ACC112 (cell line): ENCODE data around the gene LAMA1.

Source experiments
- H2AFZ ChIP-seq: fragments of 200-600 bp; sonication (generic); one replicate; pipeline ENCODE4 v1.6.0; 2017; ENCODE audit warnings: antibody characterized with exemption, low read length; ENCODE audit not compliant: unreplicated experiment
- H3K27ac ChIP-seq: fragments of 200-600 bp; sonication (generic); 2 replicates; pipeline ENCODE4 v1.5.1; 2014; ENCODE audit warnings: low read depth, mild to moderate bottlenecking, antibody characterized with exemption, low read length, moderate library complexity
- H3K27me3 ChIP-seq: fragments of 200-600 bp; sonication (generic); 2 replicates; pipeline ENCODE4 v1.6.1; 2014; ENCODE audit warnings: mild to moderate bottlenecking, antibody characterized with exemption, low read length, moderate library complexity, mixed read lengths; ENCODE audit not compliant: insufficient read depth
- H3K36me3 ChIP-seq: fragments of 200-600 bp; sonication (generic); 2 replicates; pipeline ENCODE4 v1.6.1; 2016; ENCODE audit warnings: mild to moderate bottlenecking, antibody characterized with exemption, low read length, moderate library complexity, mixed read lengths; ENCODE audit not compliant: insufficient read depth
- H3K4me1 ChIP-seq: fragments of 200-600 bp; sonication (generic); one replicate; pipeline ENCODE4 v1.6.1; 2016; ENCODE audit warnings: low read length, mixed read lengths; ENCODE audit not compliant: insufficient read depth, unreplicated experiment, control insufficient read depth
- H3K4me3 ChIP-seq: fragments of 200-600 bp; sonication (generic); 2 replicates; pipeline ENCODE4 v1.5.1; 2014; ENCODE audit warnings: mild to moderate bottlenecking, low read depth, low read length
- H3K79me2 ChIP-seq: fragments of 200-600 bp; sonication (generic); one replicate; pipeline ENCODE4 v1.6.0; 2016; ENCODE audit warnings: low read length; ENCODE audit not compliant: control insufficient read depth, unreplicated experiment, insufficient read depth

Gene LAMA1

DNA sequence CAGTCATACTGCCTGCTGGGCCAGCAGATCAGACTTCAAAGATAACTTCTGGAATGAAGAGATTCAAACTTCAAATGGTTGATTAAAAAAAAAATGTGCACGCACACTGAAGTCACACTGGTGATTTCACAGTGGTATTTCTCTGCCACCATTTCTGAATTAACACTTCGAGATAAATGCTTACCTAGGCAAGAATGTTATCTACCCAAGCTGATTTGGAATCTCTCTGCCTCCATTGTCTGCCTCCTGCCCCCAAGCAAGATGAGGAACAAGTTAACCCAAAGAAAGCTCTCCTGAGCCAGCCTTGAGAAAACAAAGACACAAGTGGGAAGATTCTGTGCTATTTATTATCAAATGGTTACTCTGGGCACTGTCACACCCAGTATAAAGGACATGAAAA lies 6.5 kb downstream of the LAMA1 start:
- Histone ChIP-seq H3K36me3 (no peaks in the 10 kb centered on the region), H3K4me3 (no peak overlapping the region), H3K79me2 (peaks cover 48% of the 10 kb centered on the region), H3K4me1 (no peaks in the 10 kb centered on the region), H3K27me3 (no peaks in the 10 kb centered on the region), H3K27ac (no peak overlapping the region), H2AFZ (no peak overlapping the region)

DNA sequence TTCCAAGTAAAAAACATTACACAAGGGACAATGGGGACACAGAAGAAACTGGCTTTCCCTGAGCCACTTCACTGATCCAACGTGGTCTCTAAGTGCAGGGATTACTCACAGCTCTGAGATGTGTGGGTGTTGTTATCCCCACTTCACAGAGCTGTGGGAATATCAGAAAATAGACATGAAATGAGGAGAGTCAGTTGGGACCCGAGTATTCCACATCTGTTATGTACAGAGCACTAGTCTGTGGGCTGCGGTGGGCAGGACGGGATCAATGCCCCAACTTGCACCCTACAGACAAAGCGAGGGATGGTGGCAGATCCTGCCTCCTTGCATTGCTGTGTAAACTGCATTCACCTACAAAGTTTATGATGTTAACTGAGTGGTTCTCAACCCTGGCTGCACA lies 11.7 kb downstream of the LAMA1 start:
- Histone ChIP-seq H3K27me3 (no peaks in the 10 kb centered on the region), H3K4me1 (no peaks in the 10 kb centered on the region), H3K4me3 (no peak overlapping the region), H2AFZ (no peak overlapping the region), H3K79me2 (peaks cover 29% of the 10 kb centered on the region), H3K27ac (no peak overlapping the region), H3K36me3 (no peaks in the 10 kb centered on the region)

DNA sequence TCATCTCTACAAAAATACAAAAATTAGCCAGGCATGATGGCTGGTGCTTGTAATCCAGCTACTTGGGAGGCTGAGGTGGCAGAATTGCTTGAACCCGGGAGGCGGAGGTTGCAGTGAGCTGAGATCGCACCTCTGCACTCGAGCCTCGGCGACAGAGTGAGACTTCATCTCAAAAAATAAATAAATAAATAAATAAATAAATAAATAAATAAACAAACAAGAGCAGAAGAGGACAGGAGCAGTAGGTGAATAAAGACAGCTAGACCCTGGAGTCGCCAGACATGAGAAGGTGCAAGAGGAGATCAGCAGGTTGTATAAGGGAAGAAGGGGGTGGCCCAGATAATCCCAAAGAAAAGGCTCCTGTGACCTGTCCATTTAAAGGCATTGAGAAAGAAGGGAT lies 12.3 kb downstream of the LAMA1 start:
- H3K36me3 ChIP-seq, result no peaks in the 10 kb centered on the region
- H3K27ac ChIP-seq, result no peak overlapping the region
- H3K27me3 ChIP-seq, result no peaks in the 10 kb centered on the region
- H3K79me2 ChIP-seq, result peaks cover 30% of the 10 kb centered on the region
- H3K4me3 ChIP-seq, result no peak overlapping the region
- no peaks in the 10 kb centered on the region for H3K4me1 ChIP-seq
- H2AFZ ChIP-seq, result no peak overlapping the region

DNA sequence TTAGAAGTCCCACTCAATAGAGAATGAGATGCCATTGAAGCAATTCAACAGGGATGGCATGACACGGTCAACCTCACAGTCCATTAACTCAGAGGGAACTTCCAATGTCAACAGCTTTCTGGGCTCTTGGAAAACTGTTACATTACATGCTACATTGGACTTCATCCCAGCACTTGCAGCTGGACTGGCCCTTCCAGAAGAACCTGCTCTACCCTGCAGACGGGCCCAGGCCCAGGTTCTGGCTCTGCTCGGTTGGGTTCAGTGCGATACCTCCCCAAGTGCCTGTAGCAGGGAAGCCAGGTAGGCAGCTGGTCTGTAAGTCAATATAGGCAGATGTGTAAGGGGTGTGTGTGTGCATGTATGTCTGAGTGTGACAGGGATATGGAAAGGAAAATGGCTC lies 12.9 kb downstream of the LAMA1 start:
- Histone ChIP-seq H3K4me1 (no peaks in the 10 kb centered on the region), H3K27ac (no peak overlapping the region), H3K4me3 (no peak overlapping the region), H3K79me2 (peaks cover 30% of the 10 kb centered on the region), H3K27me3 (no peaks in the 10 kb centered on the region), H2AFZ (no peak overlapping the region), H3K36me3 (no peaks in the 10 kb centered on the region)

DNA sequence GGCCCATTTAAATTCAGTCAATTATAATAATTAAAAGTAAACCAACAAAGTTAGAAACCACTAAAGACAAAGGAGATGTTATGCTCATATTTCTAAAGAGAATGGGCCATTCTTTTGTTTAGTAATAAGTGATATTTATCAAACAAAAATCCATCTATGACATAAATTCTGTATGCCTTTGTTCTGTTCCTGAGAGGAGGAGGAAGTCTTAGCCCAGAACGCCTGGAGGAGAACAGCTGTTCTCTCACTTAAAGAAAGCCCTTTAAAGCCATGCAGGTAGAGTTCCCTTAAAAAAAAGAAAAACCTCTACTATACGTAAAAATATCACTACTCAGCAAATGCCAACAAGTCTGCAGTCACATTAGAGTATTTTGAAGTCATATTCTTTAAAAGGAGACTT lies 15.5 kb downstream of the LAMA1 start:
- H2AFZ ChIP-seq, result no peak overlapping the region
- peaks cover 22% of the 10 kb centered on the region for H3K79me2 ChIP-seq
- H3K36me3 ChIP-seq, result no peaks in the 10 kb centered on the region
- no peak overlapping the region for H3K27ac ChIP-seq
- no peak overlapping the region for H3K4me3 ChIP-seq
- no peaks in the 10 kb centered on the region for H3K27me3 ChIP-seq
- no peaks in the 10 kb centered on the region for H3K4me1 ChIP-seq

DNA sequence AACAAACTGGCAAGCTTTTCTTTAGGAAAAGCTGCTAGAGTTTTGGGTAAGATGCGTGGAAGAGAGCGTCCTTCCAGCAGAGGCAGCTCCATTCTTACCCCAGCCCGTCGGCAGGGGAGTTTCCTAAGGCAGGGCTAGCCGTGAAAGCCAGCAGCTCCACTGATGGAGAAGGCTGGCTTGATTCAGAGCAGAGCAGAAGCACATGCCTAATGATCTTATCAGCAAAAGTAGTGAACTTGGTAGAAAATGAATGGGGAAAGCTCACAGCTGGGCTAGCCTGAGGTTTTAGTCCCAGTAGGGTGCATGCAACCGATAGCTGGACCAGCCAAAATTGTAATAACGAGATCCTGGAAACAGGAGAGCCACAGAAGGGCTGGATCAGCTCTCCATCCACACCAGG lies 20.8 kb downstream of the LAMA1 start:
- no peaks in the 10 kb centered on the region for H3K36me3 ChIP-seq
- H3K27me3 ChIP-seq, result no peaks in the 10 kb centered on the region
- H3K4me3 ChIP-seq, result no peak overlapping the region
- H3K27ac ChIP-seq, result no peak overlapping the region
- H3K79me2 ChIP-seq, result peaks cover 8% of the 10 kb centered on the region
- no peak overlapping the region for H2AFZ ChIP-seq
- no peaks in the 10 kb centered on the region for H3K4me1 ChIP-seq

DNA sequence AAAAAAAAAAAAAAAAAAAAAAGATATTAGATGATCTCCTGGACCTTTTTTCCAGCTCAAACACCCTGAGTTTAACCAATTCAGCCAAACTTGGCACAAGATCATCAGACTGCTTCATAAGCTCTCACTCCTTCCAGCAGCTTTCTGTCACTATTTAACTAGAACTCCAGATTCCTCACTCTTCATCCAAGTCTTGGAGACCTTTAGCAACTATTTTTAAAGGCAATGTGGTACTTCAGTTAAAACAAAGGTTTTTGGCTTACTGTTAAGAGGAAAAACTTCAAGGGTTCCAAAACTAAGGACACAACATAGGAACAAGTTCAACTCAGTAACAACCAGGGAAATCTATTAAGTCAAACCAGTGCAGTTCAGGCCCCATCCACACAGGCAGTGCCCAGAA lies 23.2 kb downstream of the LAMA1 start:
- Histone ChIP-seq H3K27ac (no peak overlapping the region), H3K36me3 (no peaks in the 10 kb centered on the region), H3K27me3 (no peaks in the 10 kb centered on the region), H2AFZ (peak overlapping the region; percentile 60), H3K4me3 (no peak overlapping the region), H3K79me2 (peaks cover 3% of the 10 kb centered on the region), H3K4me1 (peaks cover 6% of the 10 kb centered on the region)

DNA sequence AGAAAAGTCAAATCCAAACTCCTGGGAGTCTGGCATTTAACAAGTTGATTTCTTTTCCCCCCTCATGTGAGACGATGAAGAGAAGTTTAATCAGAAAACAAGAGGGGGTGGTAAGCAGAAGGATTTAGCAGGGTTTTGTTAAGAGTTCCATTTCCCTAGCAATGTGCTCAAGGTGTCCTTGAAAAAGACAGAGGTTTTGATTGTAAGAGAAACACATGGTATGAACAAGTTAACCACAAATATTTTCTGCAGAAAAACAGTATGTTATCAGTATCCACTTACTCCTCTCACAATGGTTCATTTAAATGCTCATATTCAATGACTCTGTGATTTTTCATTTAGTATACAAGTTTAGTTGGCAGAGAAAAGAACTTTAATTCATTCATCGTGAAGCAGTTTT lies 26.8 kb downstream of the LAMA1 start:
- Histone ChIP-seq H3K36me3 (no peaks in the 10 kb centered on the region), H3K27ac (no peak overlapping the region), H3K4me1 (peaks cover 6% of the 10 kb centered on the region), H3K4me3 (no peak overlapping the region), H3K79me2 (peaks cover 6% of the 10 kb centered on the region), H3K27me3 (no peaks in the 10 kb centered on the region), H2AFZ (no peak overlapping the region)

DNA sequence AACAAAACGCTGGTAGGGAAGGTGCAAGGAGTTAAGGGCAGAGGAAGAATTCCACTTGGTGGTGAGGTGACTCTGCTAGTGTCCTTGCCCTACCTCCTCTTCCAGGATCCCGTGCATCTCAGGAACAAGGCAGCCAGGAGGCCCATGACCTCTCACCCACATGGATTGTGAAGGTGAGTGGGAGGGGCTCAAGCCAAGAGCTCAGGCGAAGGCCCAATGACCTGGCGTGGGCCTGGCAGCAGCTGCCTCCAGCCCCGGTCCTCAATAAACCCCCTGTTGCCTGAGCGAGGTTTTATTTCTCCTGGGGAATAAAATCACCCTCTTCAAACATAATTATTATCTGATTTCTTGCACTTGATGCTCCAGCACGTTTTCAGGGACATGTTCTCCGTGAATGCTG lies 28.2 kb downstream of the LAMA1 start:
- H3K27ac ChIP-seq, result no peak overlapping the region

DNA sequence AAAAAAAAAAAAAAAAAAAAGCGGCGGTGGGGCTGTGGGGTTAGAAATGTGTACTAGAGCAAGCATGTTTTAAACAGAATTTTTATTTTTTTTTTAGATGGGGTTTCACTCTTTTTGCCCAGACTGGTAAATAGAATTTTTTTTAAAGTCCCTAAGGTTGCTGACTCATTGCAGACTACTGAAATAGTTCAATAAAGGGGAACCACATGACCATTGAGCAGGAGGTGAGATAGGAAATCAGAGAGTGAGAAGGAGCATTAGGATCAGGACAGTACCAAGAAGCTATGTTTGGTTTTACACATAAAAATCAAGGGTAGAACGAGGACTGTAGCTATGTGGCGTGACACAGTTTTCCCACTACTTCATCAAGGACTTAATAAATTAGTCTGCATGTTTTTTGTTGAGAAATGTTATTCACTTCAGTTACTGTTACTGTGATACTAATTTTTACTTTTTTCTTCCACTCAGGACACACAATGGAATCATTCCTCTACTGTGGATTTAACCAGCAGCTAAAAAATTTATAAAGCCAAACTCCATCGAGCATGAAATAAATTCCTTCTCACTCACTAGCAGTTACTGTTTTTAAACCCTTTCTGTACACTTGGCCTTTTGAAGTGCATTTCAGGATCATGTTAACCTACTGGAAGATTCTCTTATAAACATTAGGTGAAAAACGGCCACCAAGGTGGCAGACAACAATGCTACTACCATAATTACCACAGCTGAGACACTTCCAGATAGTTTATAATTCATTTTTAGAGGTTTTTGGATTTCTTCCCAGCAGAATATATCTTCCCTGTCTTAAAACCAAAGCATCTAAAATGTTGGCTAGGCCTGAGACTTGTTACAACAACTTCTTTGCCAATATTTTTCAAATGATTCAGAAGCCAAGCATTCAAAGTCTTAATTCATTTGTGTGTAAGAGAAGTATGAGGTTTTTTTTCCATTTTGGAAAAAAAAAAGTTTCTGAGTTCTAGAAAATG lies 33.2 kb downstream of the LAMA1 start:
- Histone ChIP-seq H3K27ac (peak overlapping the region; percentile 97), H3K4me3 (peak overlapping the region; percentile 13)

More for the DNA sequence above, 28.2 kb downstream of the LAMA1 start:
- Histone ChIP-seq H3K36me3 (no peaks in the 10 kb centered on the region), H3K4me1 (peaks cover 17% of the 10 kb centered on the region), H3K79me2 (peaks cover 7% of the 10 kb centered on the region), H2AFZ (no peak overlapping the region), H3K4me3 (no peak overlapping the region), H3K27me3 (no peaks in the 10 kb centered on the region)

DNA sequence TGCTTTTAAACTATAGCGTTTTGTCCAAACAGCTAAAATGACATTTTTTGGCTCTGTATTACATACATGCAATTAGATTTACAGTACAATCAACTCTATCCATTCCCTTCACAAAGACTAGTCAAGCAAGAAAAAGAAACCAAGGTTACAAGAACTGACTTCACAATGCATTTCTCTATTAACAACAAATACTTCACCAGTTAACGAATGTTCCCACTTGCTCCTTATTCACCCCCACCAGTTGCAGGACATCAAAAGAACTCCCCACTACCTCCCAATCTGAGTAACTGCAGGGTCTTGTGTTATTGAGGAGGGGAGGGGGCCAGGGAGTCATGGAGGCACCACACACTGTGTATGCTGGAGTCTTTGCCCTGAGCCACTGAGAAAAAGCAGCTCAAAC lies 34.9 kb downstream of the LAMA1 start:
- Histone ChIP-seq H3K4me1 (peaks cover 30% of the 10 kb centered on the region), H3K27ac (no peak overlapping the region), H3K27me3 (no peaks in the 10 kb centered on the region), H2AFZ (no peak overlapping the region), H3K79me2 (peaks cover 12% of the 10 kb centered on the region), H3K36me3 (peaks cover 8% of the 10 kb centered on the region; the same call in 1 of the 2 replicates), H3K4me3 (no peak overlapping the region)

More for the DNA sequence above, 33.2 kb downstream of the LAMA1 start:
- peaks cover 4% of the 10 kb centered on the region; the same call in 1 of the 2 replicates for H3K36me3 ChIP-seq
- H3K4me1 ChIP-seq, result peaks cover 30% of the 10 kb centered on the region
- H2AFZ ChIP-seq, result peak overlapping the region; percentile 45
- no peaks in the 10 kb centered on the region for H3K27me3 ChIP-seq
- H3K79me2 ChIP-seq, result peaks cover 12% of the 10 kb centered on the region
